Muscle layer of colon (tissue), 2 donors: Measurements from ENCODE around the gene RNPEPL1.

Source experiments
- H3K27ac ChIP-seq: one replicate; pipeline ENCODE4 v1.7.0; 2013; ENCODE audit warnings: low read depth, mild to moderate bottlenecking, low read length, moderate library complexity
- H3K27me3 ChIP-seq, 2 donors: one replicate each; pipeline ENCODE4 v1.7.0; 2013; ENCODE audit warnings: low read length in 2 of 2, mild to moderate bottlenecking in 2 of 2; ENCODE audit not compliant: insufficient read depth in 2 of 2, control insufficient read depth in 1 of 2
- H3K36me3 ChIP-seq: one replicate; pipeline ENCODE4 v1.7.0; 2013; ENCODE audit warnings: mild to moderate bottlenecking, low read length; ENCODE audit not compliant: insufficient read depth
- H3K4me1 ChIP-seq: one replicate; pipeline ENCODE4 v1.7.0; 2013; ENCODE audit warnings: mild to moderate bottlenecking, low read length; ENCODE audit not compliant: insufficient read depth
- H3K4me3 ChIP-seq, 2 donors: one replicate each; pipeline ENCODE4 v1.7.0; 2013; ENCODE audit warnings: low read length in 2 of 2, low read depth in 1 of 2, mild to moderate bottlenecking in 1 of 2, moderate library complexity in 1 of 2
- H3K9ac ChIP-seq: one replicate; pipeline ENCODE4 v1.7.0; 2013; ENCODE audit warnings: low read length
- H3K9me3 ChIP-seq: one replicate; pipeline ENCODE4 v1.7.0; 2013; ENCODE audit warnings: mild to moderate bottlenecking, low read length
- donor health status: abdominal sarcoma.
- donor health status: Adenocarcinoma of cecum.

The RNPEPL1 gene

GRCh38 chr2:240551288-240551687, 17.0 kb upstream of the RNPEPL1 start:
- Histone ChIP-seq H3K9me3 (no peaks in the 10 kb centered on the region), H3K36me3 (no peaks in the 10 kb centered on the region), H3K9ac (no peak overlapping the region), H3K4me3 (no peak overlapping the region), H3K4me1 (no peaks in the 10 kb centered on the region), H3K27me3 (no peaks in the 10 kb centered on the region), H3K27ac (no peak overlapping the region)

- Histone ChIP-seq H3K27ac (no peak overlapping the region), H3K4me3 (no peak overlapping the region), H3K9ac (no peak overlapping the region), H3K27me3 (peaks cover 0 to 2% of the 10 kb centered on the region in 2 donors), H3K36me3 (no peaks in the 10 kb centered on the region), H3K4me1 (no peaks in the 10 kb centered on the region), H3K9me3 (no peaks in the 10 kb centered on the region)
Measured at GRCh38 chr2:240551811-240552210, 16.5 kb upstream of the RNPEPL1 start.

GRCh38 chr2:240553956-240554480, 14.3 kb upstream of the RNPEPL1 start:
- Histone ChIP-seq H3K27me3 (peaks cover 0 to 16% of the 10 kb centered on the region in 2 donors), H3K4me1 (peaks cover 7% of the 10 kb centered on the region), H3K9me3 (no peaks in the 10 kb centered on the region), H3K4me3 (no peak overlapping the region), H3K36me3 (no peaks in the 10 kb centered on the region), H3K9ac (no peak overlapping the region), H3K27ac (no peak overlapping the region)

- Histone ChIP-seq H3K36me3 (no peaks in the 10 kb centered on the region), H3K4me3 (no peak overlapping the region), H3K9me3 (no peaks in the 10 kb centered on the region)
Measured at GRCh38 chr2:240554767-240555493, 13.4 kb upstream of the RNPEPL1 start.

GRCh38 chr2:240555541-240556250, 12.6 kb upstream of the RNPEPL1 start:
- H3K27ac ChIP-seq = no peak overlapping the region
- no peaks in the 10 kb centered on the region for H3K36me3 ChIP-seq
- H3K4me1 ChIP-seq = peaks cover 15% of the 10 kb centered on the region
- H3K4me3 ChIP-seq = no peak overlapping the region
- H3K9me3 ChIP-seq = no peaks in the 10 kb centered on the region
- peaks cover 0 to 16% of the 10 kb centered on the region in 2 donors for H3K27me3 ChIP-seq
- H3K9ac ChIP-seq = no peak overlapping the region

More at GRCh38 chr2:240554767-240555493, 13.4 kb upstream of the RNPEPL1 start:
- Histone ChIP-seq H3K27ac (no peak overlapping the region), H3K4me1 (peaks cover 15% of the 10 kb centered on the region), H3K9ac (no peak overlapping the region), H3K27me3 (peaks cover 0 to 16% of the 10 kb centered on the region in 2 donors)

- Histone ChIP-seq H3K4me3 (no peak overlapping the region), H3K9me3 (no peaks in the 10 kb centered on the region), H3K27ac (no peak overlapping the region), H3K9ac (no peak overlapping the region), H3K27me3 (peaks cover 0 to 16% of the 10 kb centered on the region in 2 donors), H3K4me1 (peaks cover 20% of the 10 kb centered on the region), H3K36me3 (no peaks in the 10 kb centered on the region)
Measured at GRCh38 chr2:240556553-240557100, 11.7 kb upstream of the RNPEPL1 start.

GRCh38 chr2:240557101-240557751, 11.1 kb upstream of the RNPEPL1 start:
- no peak overlapping the region for H3K27ac ChIP-seq
- no peak overlapping the region for H3K9ac ChIP-seq
- no peaks in the 10 kb centered on the region for H3K36me3 ChIP-seq
- H3K4me1 ChIP-seq = peaks cover 23% of the 10 kb centered on the region
- peak overlapping the region; percentile 14 to 50 for H3K4me3 ChIP-seq
- peaks cover 0 to 16% of the 10 kb centered on the region in 2 donors for H3K27me3 ChIP-seq
- no peaks in the 10 kb centered on the region for H3K9me3 ChIP-seq

- peaks cover 0 to 16% of the 10 kb centered on the region in 2 donors for H3K27me3 ChIP-seq
Measured at GRCh38 chr2:240557808-240558207, 10.5 kb upstream of the RNPEPL1 start, which contains the start of gene ANKMY1. ANKMY1 (minus strand) TSS chr2:240557988; CDS start chr2:240557335, 653 bp downstream.

GRCh38 chr2:240558236-240558761, 10.0 kb upstream of the RNPEPL1 start:
- H3K27ac ChIP-seq = no peak overlapping the region
- H3K36me3 ChIP-seq = no peaks in the 10 kb centered on the region
- no peaks in the 10 kb centered on the region for H3K9me3 ChIP-seq
- peaks cover 0 to 16% of the 10 kb centered on the region in 2 donors for H3K27me3 ChIP-seq
- peak overlapping the region; percentile 14 to 50 for H3K4me3 ChIP-seq
- H3K4me1 ChIP-seq = peaks cover 23% of the 10 kb centered on the region
- no peak overlapping the region for H3K9ac ChIP-seq

More at GRCh38 chr2:240557808-240558207, 10.5 kb upstream of the RNPEPL1 start, which contains the start of gene ANKMY1:
- no peak within 1 kb of the TSS for H3K27ac ChIP-seq
- no peak within 1 kb of the TSS for H3K9ac ChIP-seq
- peak within 1 kb of the TSS; percentile 14 to 50 for H3K4me3 ChIP-seq
- peaks cover 23% of the 10 kb centered on the region for H3K4me1 ChIP-seq
- no peaks in the 10 kb centered on the region for H3K36me3 ChIP-seq
- H3K9me3 ChIP-seq = no peaks in the 10 kb centered on the region

- Histone ChIP-seq H3K9me3 (no peaks in the 10 kb centered on the region), H3K4me1 (peaks cover 23% of the 10 kb centered on the region), H3K27ac (no peak overlapping the region), H3K36me3 (no peaks in the 10 kb centered on the region), H3K4me3 (no peak overlapping the region), H3K27me3 (peaks cover 0 to 16% of the 10 kb centered on the region in 2 donors), H3K9ac (no peak overlapping the region)
Measured at GRCh38 chr2:240559286-240559685, 9.0 kb upstream of the RNPEPL1 start.
